K562 (cell line): ENCODE measurements around the gene KAT6B. TPM values are rescaled to one million over a fixed set of nuclear protein-coding genes. Genes with fewer than 3 reads are reported as not detected.

Source experiments
- ATAC-seq: fragments of 200-7000 bp; cut with Tn5 transposase; 3 replicates; pipeline ENCODE4 v1.9.1; 2020; ENCODE audit warnings: moderate library complexity
- BruUV-seq: library from RNA; stranded (reverse); fragments of 400-500 nt; replicated peaks from 2 replicates; lab custom pipeline; 2021; lab: Mats Ljungman, UMichigan
- CTCF ChIA-PET: fragments of 300-600 bp; formaldehyde crosslinking; extraction: SDS; loops from one replicate; lab custom pipeline; 2021; ENCODE audit warnings: low intra/inter-chr PET ratio; lab: Yijun Ruan, JAX
- POLR2A ChIA-PET: fragments of 300-600, 350-650 bp; sonication (Branson Sonifier 250); formaldehyde crosslinking; extraction: SDS; loops from one replicate; lab custom pipeline; 2021; ENCODE audit warnings: antibody characterized with exemption, inconsistent platforms; lab: Yijun Ruan, JAX
- DNase-seq, 4 experiments: peaks; one replicate each; pipeline versions ENCODE4 v3.0.0 to v3.0.0-alpha.2; 2011 to 2018; ENCODE audit warnings: low spot score in 3 of 4, mixed read lengths in 3 of 4; ENCODE audit errors: extremely low read depth in 1 of 4
- FAIRE-seq: peaks from 2 replicates; lab custom pipeline; 2011; peaks lifted over from hg19 to GRCh38; lab: Jason Lieb, UNC
- H2AFZ ChIP-seq: 2 replicates; pipeline ENCODE4 v1.6.0; 2011; ENCODE audit warnings: low read depth, low read length, control low read depth, inconsistent platforms
- H3K27ac ChIP-seq: fragments of 200-600 bp; 3 replicates; pipeline ENCODE4 v1.8.0; 2011; ENCODE audit warnings: low read depth, mild to moderate bottlenecking, control low read depth, inconsistent platforms, low read length, moderate library complexity, mixed read lengths; ENCODE audit errors: extremely low read depth
- H3K27me3 ChIP-seq, 2 experiments: fragments of 300-600 bp in 1 of 2; 2 replicates in 1 of 2; 3 replicates in 1 of 2; pipeline versions ENCODE4 v1.6.0 to v1.8.0; 2011; ENCODE audit warnings: inconsistent platforms in 2 of 2, low read length in 2 of 2, mild to moderate bottlenecking in 1 of 2, mixed read lengths in 1 of 2, moderate library complexity in 1 of 2; ENCODE audit not compliant: control insufficient read depth in 2 of 2, insufficient read depth in 2 of 2
- H3K36me3 ChIP-seq: fragments of 300-600 bp; 3 replicates; pipeline ENCODE4 v1.8.0; 2011; ENCODE audit warnings: mild to moderate bottlenecking, low read length, inconsistent platforms; ENCODE audit not compliant: control insufficient read depth, insufficient read depth
- H3K4me1 ChIP-seq, 2 experiments: fragments of 200-600 bp in 1 of 2; replicated peaks in 1 of 2; 2 replicates in 1 of 2; 3 replicates in 1 of 2; pipeline versions ENCODE4 v1.5.1 to v1.8.0; 2011; ENCODE audit warnings: inconsistent platforms in 2 of 2, low read length in 2 of 2, mild to moderate bottlenecking in 1 of 2, mixed read lengths in 1 of 2, moderate library complexity in 1 of 2; ENCODE audit not compliant: control insufficient read depth in 2 of 2, insufficient read depth in 2 of 2
- H3K4me2 ChIP-seq: 2 replicates; pipeline ENCODE4 v1.6.1; 2011; ENCODE audit warnings: low read length, control low read depth, inconsistent platforms, mixed read lengths; ENCODE audit not compliant: insufficient read depth
- H3K4me3 ChIP-seq: fragments of 200-600 bp; sonication (generic), shearing (Covaris generic); 2 replicates; pipeline ENCODE4 v1.5.1; 2016; ENCODE audit warnings: control low read depth, inconsistent platforms
- H3K79me2 ChIP-seq: fragments of 200-600 bp; 3 replicates; pipeline ENCODE4 v1.8.0; 2011; ENCODE audit warnings: low read length, inconsistent platforms; ENCODE audit not compliant: control insufficient read depth, insufficient read depth
- H3K9ac ChIP-seq, 2 experiments: 2 replicates each; pipeline versions ENCODE4 v1.6.0 to v1.6.1; 2011; ENCODE audit warnings: low read depth in 2 of 2, low read length in 2 of 2, control low read depth in 1 of 2, inconsistent platforms in 1 of 2, mild to moderate bottlenecking in 1 of 2, mixed read lengths in 1 of 2; ENCODE audit not compliant: insufficient read depth in 1 of 2
- H3K9me1 ChIP-seq: one replicate; pipeline ENCODE4 v1.6.0; 2011; ENCODE audit warnings: inconsistent platforms, mild to moderate bottlenecking, low read length, moderate library complexity; ENCODE audit not compliant: control insufficient read depth, insufficient read depth
- H3K9me3 ChIP-seq: replicated peaks from 2 replicates; pipeline ENCODE4 v1.5.1; 2011; ENCODE audit warnings: low read depth, low read length, inconsistent platforms; ENCODE audit not compliant: control insufficient read depth, insufficient read depth
- H4K20me1 ChIP-seq: replicated peaks from 2 replicates; pipeline ENCODE4 v1.6.1; 2011; ENCODE audit warnings: low read length, inconsistent platforms, mixed read lengths; ENCODE audit not compliant: control insufficient read depth, insufficient read depth
- HMGXB4 ChIP-seq: sonication (generic); formaldehyde crosslinking; IDR thresholded peaks from 2 replicates; pipeline ENCODE4 v1.8.1; 2023; ENCODE audit warnings: mild to moderate bottlenecking, missing genetic modification reagents
- SIRT6 ChIP-seq: IDR thresholded peaks from one replicate; pipeline ENCODE4 v1.6.1; 2012; ENCODE audit warnings: low read depth, mild to moderate bottlenecking, control low read depth, inconsistent platforms, low read length, moderate library complexity
- TRIM25 ChIP-seq: fragments of 450-650 bp; IDR thresholded peaks from 2 replicates; pipeline ENCODE4 v1.7.0; 2016; ENCODE audit warnings: borderline replicate concordance
- ZBTB5 ChIP-seq: fragments of 450-650 bp; IDR thresholded peaks from 2 replicates; pipeline ENCODE4 v1.6.1; 2017; ENCODE audit warnings: antibody characterized with exemption
- ZNF280A ChIP-seq: fragments of 450-650 bp; IDR thresholded peaks from 2 replicates; pipeline ENCODE4 v1.6.1; 2018; ENCODE audit warnings: mild to moderate bottlenecking, low read depth; ENCODE audit not compliant: partially characterized antibody
- WGBS: fragments of 100-300 bp; shearing (Covaris generic); methylation state at CpG from one replicate; pipeline ENCODE4 v1.1.6; 2016; ENCODE audit warnings: low coverage, mixed read lengths; ENCODE audit not compliant: insufficient coverage; ENCODE audit errors: missing lambda C conversion rate; 5-methylcytosine and 5-hydroxymethylcytosine counted together
- in situ Hi-C: fragments of 300-500 bp; cut with MboI; formaldehyde crosslinking; loops from 4 replicates; pipeline ENCODE4 v1.15.0; 2018; ENCODE audit warnings: inconsistent platforms, mixed read lengths
- intact Hi-C: fragments of 100-400 bp; cut with micrococcal nuclease; formaldehyde crosslinking; loops from 2 replicates; pipeline ENCODE4 v1.14.2; 2022
- polyA plus RNA-seq, 8 experiments: library from polyadenylated mRNA; depleted of rRNA in 4 of 8; stranded (reverse) in 5 of 8; unstranded in 3 of 8; fragments of >200 nt; fragmentation: Nextera tagmentation in 2 of 8; fragmentation: Illumina TruSeq in 1 of 8; extraction: Ambion mirVana in 2 of 8; extraction: Trizol in 1 of 8; gene quantifications; 2 replicates each; pipeline versions ENCODE4 v1.2.1 to v1.2.3, GENCODE V29; 2011 to 2014; ENCODE audit warnings: inconsistent platforms in 1 of 8, missing spikeins in 1 of 8
- total RNA-seq, 7 experiments: library from RNA; depleted of rRNA in 6 of 7; stranded (reverse); fragments of >200 nt in 6 of 7; fragmentation: Illumina TruSeq in 2 of 7; extraction: Trizol in 2 of 7; gene quantifications; 2 replicates each; pipeline versions ENCODE4 v1.2.1 to v1.2.3, GENCODE V29; 2011 to 2021; ENCODE audit warnings: low replicate concordance in 1 of 7

KAT6B gene
- total and polyA plus RNA-seq, 9 of the 15 experiments (the other 6 are each of a cell fraction or from before 2014, with no cell fraction given): 1.4 to 9.2 (median 6.8) TPM

GRCh38 chr10:74968667-74969061 lies 142.3 kb downstream of the KAT6B start:
- no peak overlapping the region for H3K4me3 ChIP-seq
- WGBS: 48% methylated on average over 4 of the region's 4 CpGs
- no peaks in the 10 kb centered on the region for H4K20me1 ChIP-seq
- BruUV-seq: no TSS peak
- ChIA-PET CTCF (no interaction called here), POLR2A (interaction anchor here (1.2 kb wide), 1 partner anchor 9 kb away, joined by 3 read pairs; no protein-coding TSS in a partner anchor)
- H3K4me1 ChIP-seq: no peaks in the 10 kb centered on the region; a peak in 1 of 5 replicates
- no peak overlapping the region for H3K27ac ChIP-seq
- intact Hi-C loops (no loop called here), in situ Hi-C loops (no loop called here)
- DNase-seq (no peak), FAIRE-seq (no peak), ATAC-seq (no peak)
- H3K9me1 ChIP-seq: no peaks in the 10 kb centered on the region
- no peaks in the 10 kb centered on the region for H3K79me2 ChIP-seq
- H3K4me2 ChIP-seq: no peak overlapping the region
- no peaks in the 10 kb centered on the region for H3K36me3 ChIP-seq
- H3K27me3 ChIP-seq: no peaks in the 10 kb centered on the region
- H3K9me3 ChIP-seq: no peaks in the 10 kb centered on the region
- no peak overlapping the region for H3K9ac ChIP-seq
- H2AFZ ChIP-seq: no peak overlapping the region
- TF ChIP-seq TRIM25 (no peak), SIRT6 (no peak), ZNF280A (no peak), HMGXB4 (CRISPR knock-in tag) (no peak), ZBTB5 (no peak)
